Effector CD4-positive, alpha-beta T cell (primary cell): ENCODE results near the gene MZT2A.
"Not testable (repeated sequence)": the region's sequence is repeated elsewhere in the genome, so short reads cannot be mapped to it uniquely, and the experiment has no call there.

ENCODE experiments used
- DNase-seq: peaks from one replicate; pipeline ENCODE4 v3.0.0-alpha.2; 2020

MZT2A gene

GRCh38 chr2:131445896-131446295 is 46.3 kb downstream of the MZT2A start:
- no peak for DNase-seq

- DNase-seq = not testable (repeated sequence)
Measured at GRCh38 chr2:131445515-131445797, 46.7 kb downstream of the MZT2A start.

GRCh38 chr2:131444736-131445514 is 47.3 kb downstream of the MZT2A start:
- not testable (repeated sequence) for DNase-seq

GRCh38 chr2:131440742-131441468 is 51.3 kb downstream of the MZT2A start:
- not testable (repeated sequence) for DNase-seq
